ENCODE data around the gene CDH4.

Gene CDH4

GRCh38 chr20:61520076-61520892 lies 268.2 kb downstream of the CDH4 start:
- Mint-ChIP-seq H3K9me3 (no peaks in the 10 kb centered on the region), H3K36me3 (ENCODE audit: low read depth) (no peaks in the 10 kb centered on the region), H3K4me3 (no peak overlapping the region), H3K27ac (no peak overlapping the region), H3K27me3 (ENCODE audit: low read depth) (no peaks in the 10 kb centered on the region), H3K4me1 (ENCODE audit: low read depth) (no peaks in the 10 kb centered on the region)
- DNase-seq (ENCODE audit: low spot score), result no peak

GRCh38 chr20:61520893-61521460 lies 268.9 kb downstream of the CDH4 start:
- DNase-seq (ENCODE audit: low spot score), result no peak
- Mint-ChIP-seq H3K27me3 (ENCODE audit: low read depth) (no peaks in the 10 kb centered on the region), H3K27ac (no peak overlapping the region), H3K36me3 (ENCODE audit: low read depth) (no peaks in the 10 kb centered on the region), H3K4me1 (ENCODE audit: low read depth) (no peaks in the 10 kb centered on the region), H3K9me3 (no peaks in the 10 kb centered on the region), H3K4me3 (no peak overlapping the region)

- Mint-ChIP-seq H3K4me1 (ENCODE audit: low read depth) (no peaks in the 10 kb centered on the region), H3K27me3 (ENCODE audit: low read depth) (no peaks in the 10 kb centered on the region), H3K27ac (no peak overlapping the region), H3K4me3 (no peak overlapping the region), H3K9me3 (no peaks in the 10 kb centered on the region), H3K36me3 (ENCODE audit: low read depth) (no peaks in the 10 kb centered on the region)
- DNase-seq (ENCODE audit: low spot score), result no peak
Measured at GRCh38 chr20:61521687-61522420, 269.8 kb downstream of the CDH4 start.

GRCh38 chr20:61522498-61523090 lies 270.5 kb downstream of the CDH4 start:
- H3K9me3 Mint-ChIP-seq, result no peaks in the 10 kb centered on the region
- DNase-seq (ENCODE audit: low spot score), result no peak
- H3K36me3 Mint-ChIP-seq (ENCODE audit: low read depth), result no peaks in the 10 kb centered on the region
- no peaks in the 10 kb centered on the region for H3K4me1 Mint-ChIP-seq (ENCODE audit: low read depth)
- no peak overlapping the region for H3K27ac Mint-ChIP-seq
- no peak overlapping the region for H3K4me3 Mint-ChIP-seq
- H3K27me3 Mint-ChIP-seq (ENCODE audit: low read depth), result no peaks in the 10 kb centered on the region

- no peaks in the 10 kb centered on the region for H3K9me3 Mint-ChIP-seq
- no peak overlapping the region for H3K4me3 Mint-ChIP-seq
- no peaks in the 10 kb centered on the region for H3K4me1 Mint-ChIP-seq (ENCODE audit: low read depth)
- no peak overlapping the region for H3K27ac Mint-ChIP-seq
- H3K27me3 Mint-ChIP-seq (ENCODE audit: low read depth), result no peaks in the 10 kb centered on the region
- DNase-seq (ENCODE audit: low spot score), result no peak
- no peaks in the 10 kb centered on the region for H3K36me3 Mint-ChIP-seq (ENCODE audit: low read depth)
Measured at GRCh38 chr20:61523145-61523544, 271.1 kb downstream of the CDH4 start.

GRCh38 chr20:61524951-61525666 lies 273.0 kb downstream of the CDH4 start:
- H3K36me3 Mint-ChIP-seq (ENCODE audit: low read depth), result no peaks in the 10 kb centered on the region
- H3K27ac Mint-ChIP-seq, result no peak overlapping the region
- H3K4me1 Mint-ChIP-seq (ENCODE audit: low read depth), result no peaks in the 10 kb centered on the region
- DNase-seq (ENCODE audit: low spot score), result no peak
- no peak overlapping the region for H3K4me3 Mint-ChIP-seq
- no peaks in the 10 kb centered on the region for H3K9me3 Mint-ChIP-seq
- no peaks in the 10 kb centered on the region for H3K27me3 Mint-ChIP-seq (ENCODE audit: low read depth)

GRCh38 chr20:61525781-61526431 lies 273.8 kb downstream of the CDH4 start:
- Mint-ChIP-seq H3K9me3 (no peaks in the 10 kb centered on the region), H3K4me3 (no peak overlapping the region), H3K27me3 (ENCODE audit: low read depth) (no peaks in the 10 kb centered on the region)

GRCh38 chr20:61526907-61527306 lies 274.8 kb downstream of the CDH4 start:
- no peak overlapping the region for H3K4me3 Mint-ChIP-seq
- no peaks in the 10 kb centered on the region for H3K9me3 Mint-ChIP-seq
- no peaks in the 10 kb centered on the region for H3K4me1 Mint-ChIP-seq (ENCODE audit: low read depth)
- no peak overlapping the region for H3K27ac Mint-ChIP-seq
- no peaks in the 10 kb centered on the region for H3K27me3 Mint-ChIP-seq (ENCODE audit: low read depth)
- DNase-seq (ENCODE audit: low spot score), result no peak
- no peaks in the 10 kb centered on the region for H3K36me3 Mint-ChIP-seq (ENCODE audit: low read depth)

More at GRCh38 chr20:61525781-61526431, 273.8 kb downstream of the CDH4 start:
- Mint-ChIP-seq H3K4me1 (ENCODE audit: low read depth) (no peaks in the 10 kb centered on the region), H3K27ac (no peak overlapping the region), H3K36me3 (ENCODE audit: low read depth) (no peaks in the 10 kb centered on the region)
- DNase-seq (ENCODE audit: low spot score), result no peak

- Mint-ChIP-seq H3K36me3 (ENCODE audit: low read depth) (no peaks in the 10 kb centered on the region), H3K9me3 (no peaks in the 10 kb centered on the region), H3K4me3 (no peak overlapping the region)
Measured at GRCh38 chr20:61527626-61528025, 275.6 kb downstream of the CDH4 start.

GRCh38 chr20:61528591-61528990 lies 276.5 kb downstream of the CDH4 start:
- Mint-ChIP-seq H3K27ac (no peak overlapping the region), H3K36me3 (ENCODE audit: low read depth) (no peaks in the 10 kb centered on the region), H3K4me3 (no peak overlapping the region), H3K4me1 (ENCODE audit: low read depth) (no peaks in the 10 kb centered on the region), H3K27me3 (ENCODE audit: low read depth) (no peaks in the 10 kb centered on the region), H3K9me3 (no peaks in the 10 kb centered on the region)
- no peak for DNase-seq (ENCODE audit: low spot score)

More at GRCh38 chr20:61527626-61528025, 275.6 kb downstream of the CDH4 start:
- H3K4me1 Mint-ChIP-seq (ENCODE audit: low read depth), result no peaks in the 10 kb centered on the region
- no peak overlapping the region for H3K27ac Mint-ChIP-seq
- no peak for DNase-seq (ENCODE audit: low spot score)
- no peaks in the 10 kb centered on the region for H3K27me3 Mint-ChIP-seq (ENCODE audit: low read depth)

GRCh38 chr20:61529354-61529753 lies 277.3 kb downstream of the CDH4 start:
- DNase-seq (ENCODE audit: low spot score), result no peak
- Mint-ChIP-seq H3K27ac (no peak overlapping the region), H3K27me3 (ENCODE audit: low read depth) (no peaks in the 10 kb centered on the region), H3K4me1 (ENCODE audit: low read depth) (no peaks in the 10 kb centered on the region), H3K9me3 (no peaks in the 10 kb centered on the region), H3K4me3 (no peak overlapping the region), H3K36me3 (ENCODE audit: low read depth) (no peaks in the 10 kb centered on the region)

- no peaks in the 10 kb centered on the region for H3K36me3 Mint-ChIP-seq (ENCODE audit: low read depth)
- H3K27ac Mint-ChIP-seq, result no peak overlapping the region
- H3K4me1 Mint-ChIP-seq (ENCODE audit: low read depth), result no peaks in the 10 kb centered on the region
- H3K27me3 Mint-ChIP-seq (ENCODE audit: low read depth), result no peaks in the 10 kb centered on the region
- no peak overlapping the region for H3K4me3 Mint-ChIP-seq
- H3K9me3 Mint-ChIP-seq, result no peaks in the 10 kb centered on the region
- DNase-seq (ENCODE audit: low spot score), result no peak
Measured at GRCh38 chr20:61531553-61532345, 279.7 kb downstream of the CDH4 start.
